D341Med (cell line): ENCODE data around the gene DDHD1.

Experiments used
- DNase-seq: peaks from one replicate; pipeline ENCODE4 v3.0.0; 2012; ENCODE audit warnings: low spot score

Gene DDHD1

DNA sequence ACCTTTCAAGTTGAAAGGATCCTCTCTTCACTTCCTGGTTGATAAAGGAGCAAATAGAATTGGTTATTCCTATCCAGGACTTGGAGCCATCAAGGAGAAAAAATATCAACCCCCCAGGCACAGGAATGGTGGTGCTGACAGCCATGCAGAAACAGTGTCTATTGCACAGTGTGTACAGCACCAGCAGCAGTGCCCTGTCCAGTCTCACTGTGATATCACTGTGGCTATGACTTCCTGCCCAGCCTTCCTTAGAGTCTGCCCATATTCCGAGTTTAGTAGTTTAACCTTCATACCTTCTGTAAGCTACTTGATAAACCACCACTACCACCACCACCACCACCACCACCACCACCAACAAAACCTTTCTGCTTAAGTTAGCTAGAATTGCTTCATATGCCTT is 157.1 kb downstream of the DDHD1 start:
- DNase-seq: no peak

DNA sequence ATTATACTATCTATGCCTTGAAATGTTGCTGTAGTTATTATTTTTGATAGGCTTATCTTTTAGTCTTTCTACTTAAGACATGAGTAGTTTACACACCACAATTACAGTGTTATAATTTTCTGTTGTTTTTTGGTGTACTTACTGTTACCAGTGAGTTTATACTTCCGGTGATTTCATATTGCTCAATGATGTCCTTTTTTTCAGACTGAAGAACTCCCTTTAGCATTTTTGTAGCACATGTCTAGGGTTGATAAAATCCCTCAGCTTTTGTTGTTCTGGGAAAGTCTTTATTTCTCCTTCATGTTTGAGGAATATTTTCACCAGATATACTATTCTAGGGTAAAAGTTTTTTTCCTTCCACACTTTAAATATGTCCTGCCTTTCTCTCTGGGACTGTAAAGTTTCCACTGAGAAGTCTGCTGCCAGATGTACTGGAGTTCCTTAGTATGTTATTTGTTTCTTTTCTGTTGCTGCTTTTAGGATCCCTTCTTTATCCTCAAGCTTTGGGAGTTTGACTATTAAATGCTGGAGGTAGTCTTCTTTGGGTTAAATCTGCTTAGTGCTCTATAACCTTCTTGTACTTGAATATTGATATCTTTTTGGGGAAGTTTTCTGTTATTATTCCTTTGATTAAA is 160.8 kb downstream of the DDHD1 start:
- no peak for DNase-seq

- no peak for DNase-seq
These were observed 165.0 kb downstream of the DDHD1 start for GRCh38 chr14:52988139-52988538.

DNA sequence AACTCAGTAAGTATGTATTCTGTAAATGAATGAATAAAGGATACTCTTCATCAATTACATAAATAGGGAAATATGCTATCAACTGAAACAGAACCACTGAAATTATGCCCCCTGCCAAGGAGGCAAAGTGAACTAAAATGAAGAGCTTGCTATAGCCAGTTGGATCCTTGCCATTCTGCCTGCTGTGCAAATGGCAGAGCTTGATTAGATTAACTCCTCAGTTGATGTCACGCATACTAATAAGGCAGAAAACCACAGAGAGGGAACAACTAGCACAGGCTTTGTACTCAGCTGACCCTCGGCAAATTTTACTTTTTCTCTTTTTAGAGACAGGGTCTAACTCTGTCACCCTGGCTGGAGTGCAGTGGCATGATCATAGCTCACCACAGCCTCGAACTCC is 165.6 kb downstream of the DDHD1 start:
- no peak for DNase-seq

DNA sequence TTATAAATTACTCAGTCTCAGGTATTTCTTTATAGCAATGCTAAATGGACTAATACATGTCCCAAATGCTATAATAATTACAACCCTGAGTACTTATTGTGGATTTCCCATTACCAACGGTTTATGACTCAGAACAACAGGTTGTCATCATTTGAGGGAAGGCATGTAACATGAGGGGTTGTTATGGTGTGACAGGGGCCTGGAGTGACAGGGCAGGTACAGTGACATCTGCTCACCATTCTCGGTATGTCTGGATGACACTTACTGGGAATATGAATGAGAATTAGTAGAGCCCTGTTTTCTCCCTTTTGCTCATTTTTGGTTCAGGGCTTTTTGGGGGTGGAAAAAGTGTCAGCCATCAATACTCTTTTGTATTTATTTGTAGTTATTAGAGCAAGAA is 166.1 kb downstream of the DDHD1 start:
- no peak for DNase-seq
